ENCODE results near the gene TENM4.

DNA sequence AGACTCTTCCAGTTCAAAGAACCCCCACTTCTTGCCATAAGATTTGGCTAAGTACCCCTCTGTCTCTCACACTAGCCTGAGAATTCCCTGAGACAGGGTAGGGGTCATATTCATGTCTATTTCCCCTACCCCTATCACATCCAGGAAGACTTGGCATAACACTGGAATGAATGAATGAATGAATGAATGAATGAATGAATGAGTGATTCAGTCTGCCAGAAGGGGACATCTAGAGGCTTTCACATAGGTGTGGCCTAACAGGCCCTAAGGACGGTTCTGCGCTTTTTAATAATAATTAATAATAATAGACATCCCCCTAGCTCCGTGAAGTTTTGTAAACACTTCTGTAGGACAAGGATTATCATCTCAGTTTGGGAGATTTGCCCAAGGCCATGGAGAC lies 415.7 kb downstream of the TENM4 start:
- no peak for TF ChIP-seq POLR2A (IDR thresholded peaks at IDR 0.05)
- no peak for TF ChIP-seq POLR2AphosphoS5 (IDR thresholded peaks at IDR 0.05)
- no peak for TF ChIP-seq CTCF (IDR thresholded peaks at IDR 0.05)
- TF ChIP-seq EP300 (IDR thresholded peaks at IDR 0.05) = no peak
